Smooth muscle cell (in vitro differentiated cells): Measurements from ENCODE around the gene SGPP1. TPM values are rescaled to one million over a fixed set of nuclear protein-coding genes. Genes with fewer than 3 reads are reported as not detected.

Experiments
- DNase-seq: peaks from one replicate; lab custom pipeline; 2025; ENCODE audit not compliant: unreplicated experiment; lab: John Stamatoyannopoulos, UW
- H2AFZ ChIP-seq: fragments of 200-600 bp; sonication (generic); 2 replicates; pipeline ENCODE4 v1.6.0; 2016; ENCODE audit warnings: antibody characterized with exemption, low read depth, mild to moderate bottlenecking
- H3F3A ChIP-seq: fragments of 200-600 bp; sonication (generic); 2 replicates; pipeline ENCODE4 v1.6.0; 2017; ENCODE audit warnings: antibody characterized with exemption, low read depth
- H3K27ac ChIP-seq: fragments of 200-600 bp; sonication (generic); 2 replicates; pipeline ENCODE4 v1.5.1; 2016; ENCODE audit warnings: low read depth, mild to moderate bottlenecking
- H3K27me3 ChIP-seq: fragments of 200-600 bp; sonication (generic); 2 replicates; pipeline ENCODE4 v1.6.1; 2016; ENCODE audit warnings: low read depth, mild to moderate bottlenecking
- H3K36me3 ChIP-seq: fragments of 200-600 bp; sonication (generic); 2 replicates; pipeline ENCODE4 v1.5.1; 2016; ENCODE audit warnings: low read depth
- H3K4me1 ChIP-seq: fragments of 200-600 bp; sonication (generic); 2 replicates; pipeline ENCODE4 v1.5.1; 2016; ENCODE audit warnings: low read depth
- H3K4me2 ChIP-seq: fragments of 200-600 bp; sonication (generic); 2 replicates; pipeline ENCODE4 v1.6.0; 2016; ENCODE audit warnings: mild to moderate bottlenecking
- H3K4me3 ChIP-seq: fragments of 200-600 bp; sonication (generic); 2 replicates; pipeline ENCODE4 v1.5.1; 2016; ENCODE audit warnings: mild to moderate bottlenecking
- H3K79me2 ChIP-seq: fragments of 200-600 bp; sonication (generic); 2 replicates; pipeline ENCODE4 v1.6.0; 2016; ENCODE audit warnings: low read depth, mild to moderate bottlenecking
- H3K9ac ChIP-seq: fragments of 200-600 bp; sonication (generic); 2 replicates; pipeline ENCODE4 v1.6.0; 2016; ENCODE audit warnings: low read depth
- H3K9me3 ChIP-seq: fragments of 200-600 bp; sonication (generic); replicated peaks from 2 replicates; pipeline ENCODE4 v1.5.1; 2016; ENCODE audit warnings: low read depth
- H4K20me1 ChIP-seq: fragments of 200-600 bp; sonication (generic); 2 replicates; pipeline ENCODE4 v1.6.0; 2016; ENCODE audit warnings: low read depth
- CTCF ChIP-seq: fragments of 200-600 bp; sonication (generic); IDR thresholded peaks from 2 replicates; pipeline ENCODE4 v1.5.1; 2017; ENCODE audit warnings: borderline replicate concordance, mild to moderate bottlenecking, antibody characterized with exemption; ENCODE audit not compliant: insufficient read depth, poor library complexity, severe bottlenecking
- WGBS: methylation state at CpG from one replicate; pipeline ENCODE4 v1.1.7; 2016; ENCODE audit warnings: low lambda C conversion rate; 5-methylcytosine and 5-hydroxymethylcytosine counted together
- polyA plus RNA-seq: library from polyadenylated mRNA; unstranded; fragments of >200 nt; fragmentation: Nextera tagmentation; extraction: Ambion mirVana; gene quantifications from 2 replicates; pipeline ENCODE4 v1.2.1, GENCODE V29; 2016
- total RNA-seq: library from RNA; depleted of rRNA; stranded (reverse); fragments of >200 nt; gene quantifications from 2 replicates; pipeline ENCODE4 v1.2.3, GENCODE V29; 2014

Gene SGPP1
- total RNA-seq (25.8 and 30.0 TPM in 2 replicates), polyA plus RNA-seq (13.4 and 16.0 TPM in 2 replicates)

GRCh38 chr14:63727736-63728728, at the start of gene SGPP1:
Gene SGPP1, minus strand, starts transcription at chr14:63728065. Its CDS starts 121 bp downstream, at chr14:63727944.
- peak; percentile 26 for TF ChIP-seq CTCF
- peaks cover 40% of the 10 kb centered on the region for H3K79me2 ChIP-seq
- H3K4me1 ChIP-seq = peaks cover 23% of the 10 kb centered on the region
- H3K4me2 ChIP-seq = peak within 1 kb of the TSS; percentile 100
- peak within 1 kb of the TSS; percentile 99 for H3K4me3 ChIP-seq
- WGBS = 3% methylated on average over 74 of the region's 88 CpGs
- H3K27me3 ChIP-seq = no peaks in the 10 kb centered on the region
- H4K20me1 ChIP-seq = peaks cover 16% of the 10 kb centered on the region
- H3K27ac ChIP-seq = peak within 1 kb of the TSS; percentile 44
- DNase-seq = peak; percentile 42
- H3K9me3 ChIP-seq = no peaks in the 10 kb centered on the region
- no peaks in the 10 kb centered on the region for H3K36me3 ChIP-seq
- H2AFZ ChIP-seq = peak within 1 kb of the TSS; percentile 99
- peak within 1 kb of the TSS; percentile 84 for H3K9ac ChIP-seq
- no peaks in the 10 kb centered on the region for H3F3A ChIP-seq

GRCh38 chr14:63777024-63777423, 49.2 kb upstream of the SGPP1 start:
- Histone ChIP-seq H3K27ac (peak overlapping the region; percentile 35), H3K36me3 (no peaks in the 10 kb centered on the region)
- no peak for DNase-seq

GRCh38 chr14:63773504-63773903, 45.6 kb upstream of the SGPP1 start:
- no peak overlapping the region for H3K9ac ChIP-seq
- DNase-seq = no peak
- H3K27ac ChIP-seq = peak overlapping the region; percentile 27
- no peak overlapping the region for H3K4me2 ChIP-seq
- TF ChIP-seq CTCF = no peak
- H3K4me1 ChIP-seq = no peaks in the 10 kb centered on the region
- H3F3A ChIP-seq = no peaks in the 10 kb centered on the region
- H3K4me3 ChIP-seq = no peak overlapping the region
- H3K79me2 ChIP-seq = no peaks in the 10 kb centered on the region
- no peaks in the 10 kb centered on the region for H3K9me3 ChIP-seq
- 81% methylated on average over 4 of the region's 4 CpGs for WGBS
- no peaks in the 10 kb centered on the region for H3K27me3 ChIP-seq
- no peaks in the 10 kb centered on the region for H3K36me3 ChIP-seq
- peak overlapping the region; percentile 5 for H2AFZ ChIP-seq
- H4K20me1 ChIP-seq = no peaks in the 10 kb centered on the region

More at GRCh38 chr14:63777024-63777423, 49.2 kb upstream of the SGPP1 start:
- no peaks in the 10 kb centered on the region for H3F3A ChIP-seq
- H3K4me2 ChIP-seq = no peak overlapping the region
- no peaks in the 10 kb centered on the region for H4K20me1 ChIP-seq
- no peak overlapping the region for H3K9ac ChIP-seq
- no peak overlapping the region for H2AFZ ChIP-seq
- no peaks in the 10 kb centered on the region for H3K9me3 ChIP-seq
- no peak for TF ChIP-seq CTCF
- H3K4me3 ChIP-seq = no peak overlapping the region
- no peaks in the 10 kb centered on the region for H3K4me1 ChIP-seq
- no peaks in the 10 kb centered on the region for H3K79me2 ChIP-seq
- no peaks in the 10 kb centered on the region for H3K27me3 ChIP-seq
